Spleen (tissue), 7 donors: ENCODE measurements around the gene MAST2.

Experiments used
- POLR2A ChIP-seq, 3 donors: fragments of 450-650 bp; IDR thresholded peaks; one replicate each; pipeline ENCODE4 v1.5.1; 2017; ENCODE audit warnings: antibody characterized with exemption in 3 of 3, mild to moderate bottlenecking in 1 of 3
- POLR2AphosphoS5 ChIP-seq, 3 donors: sonication (generic); formaldehyde crosslinking; IDR thresholded peaks; one replicate each; pipeline ENCODE4 v1.5.1; 2017; ENCODE audit warnings: antibody characterized with exemption in 3 of 3
- TF ChIP-seq, protein P1 (sequence below), 11 experiments: fragments of 200-600 bp in 7 of 11; fragments of 450-650 bp in 4 of 11; sonication (generic) in 4 of 11; IDR thresholded peaks in 8 of 11; conservative IDR thresholded peaks in 3 of 11; 1 replicate in 7 of 11; 2 replicates in 4 of 11; pipeline versions ENCODE4 v1.4.0 to v1.8.0; 2016 to 2021; ENCODE audit warnings: antibody characterized with exemption in 11 of 11, inconsistent platforms in 4 of 11, mild to moderate bottlenecking in 1 of 11
- donor health status: DM: no; HTN: no; CAD: no; lungs with moderate emphysema.
- donor health status: DM: no; HTN: no; CAD: no.
- donor health status: DM: no; HTN: no; CAD: no.

DNA sequence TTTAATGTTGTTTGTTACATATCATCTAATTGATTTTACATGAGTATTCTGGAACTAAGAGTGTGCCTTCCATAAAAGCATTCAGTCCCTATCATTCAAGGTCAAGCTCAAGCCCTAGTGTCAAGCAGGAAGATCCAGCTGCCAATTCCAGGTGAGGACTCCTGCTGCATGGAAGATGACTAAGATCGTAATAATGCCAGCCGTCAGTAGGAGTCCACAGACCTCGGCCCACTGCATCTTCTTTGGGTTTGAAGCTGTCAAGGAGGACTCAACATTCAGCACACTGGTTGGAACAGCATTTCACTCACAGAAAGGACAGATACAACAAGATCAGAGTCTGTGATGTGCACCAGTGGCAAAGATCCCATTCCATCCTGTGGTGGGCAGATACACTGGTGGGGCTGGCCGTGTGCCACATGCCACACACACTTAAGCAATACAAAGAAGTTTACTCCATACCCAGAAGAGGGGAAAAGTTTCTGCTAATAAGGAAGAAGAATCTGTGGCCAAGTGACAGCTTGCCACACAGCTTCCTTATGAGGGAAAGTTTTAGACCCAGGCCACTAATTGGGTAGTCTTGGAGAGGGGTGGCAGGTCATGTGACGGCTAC, 168.6 kb downstream of the MAST2 start:
- TF ChIP-seq, protein P1, sequence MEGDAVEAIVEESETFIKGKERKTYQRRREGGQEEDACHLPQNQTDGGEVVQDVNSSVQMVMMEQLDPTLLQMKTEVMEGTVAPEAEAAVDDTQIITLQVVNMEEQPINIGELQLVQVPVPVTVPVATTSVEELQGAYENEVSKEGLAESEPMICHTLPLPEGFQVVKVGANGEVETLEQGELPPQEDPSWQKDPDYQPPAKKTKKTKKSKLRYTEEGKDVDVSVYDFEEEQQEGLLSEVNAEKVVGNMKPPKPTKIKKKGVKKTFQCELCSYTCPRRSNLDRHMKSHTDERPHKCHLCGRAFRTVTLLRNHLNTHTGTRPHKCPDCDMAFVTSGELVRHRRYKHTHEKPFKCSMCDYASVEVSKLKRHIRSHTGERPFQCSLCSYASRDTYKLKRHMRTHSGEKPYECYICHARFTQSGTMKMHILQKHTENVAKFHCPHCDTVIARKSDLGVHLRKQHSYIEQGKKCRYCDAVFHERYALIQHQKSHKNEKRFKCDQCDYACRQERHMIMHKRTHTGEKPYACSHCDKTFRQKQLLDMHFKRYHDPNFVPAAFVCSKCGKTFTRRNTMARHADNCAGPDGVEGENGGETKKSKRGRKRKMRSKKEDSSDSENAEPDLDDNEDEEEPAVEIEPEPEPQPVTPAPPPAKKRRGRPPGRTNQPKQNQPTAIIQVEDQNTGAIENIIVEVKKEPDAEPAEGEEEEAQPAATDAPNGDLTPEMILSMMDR (IDR thresholded peaks at IDR 0.05 in 8 of 11, conservative IDR thresholded peaks at IDR 0.05 in 3 of 11) = no peak
- TF ChIP-seq POLR2A (IDR thresholded peaks at IDR 0.05) (no peak), POLR2AphosphoS5 (IDR thresholded peaks at IDR 0.05) (no peak)
